HTERT RPE-1 (cell line): ENCODE measurements around the gene JARID2.

Experiments
- in situ Hi-C: fragments of 300-500 bp; cut with MboI; formaldehyde crosslinking; loops from 4 replicates; pipeline ENCODE4 v1.14.3; 2020; ENCODE audit warnings: low sequenced_read_pairs

Gene JARID2

DNA sequence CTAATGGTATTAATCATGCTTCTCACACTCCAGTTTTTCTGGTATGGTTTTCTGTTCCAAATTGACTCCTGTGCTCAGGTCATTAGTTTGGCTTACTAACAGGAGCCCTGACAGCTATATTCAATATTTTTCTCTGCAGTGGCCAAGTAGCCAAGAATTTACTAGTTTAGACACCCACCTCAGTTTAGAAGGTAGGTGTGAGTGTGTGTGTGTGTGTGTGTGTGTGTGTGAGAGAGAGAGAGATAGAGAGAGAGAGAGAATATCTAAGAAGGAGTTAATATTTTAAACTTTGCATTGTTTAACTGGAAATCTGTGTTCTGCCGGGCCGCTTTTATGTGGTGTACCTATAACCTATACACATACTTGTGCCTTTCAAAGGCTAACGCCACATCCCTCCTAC lies 18.5 kb downstream of the JARID2 start:
- in situ Hi-C loops, result no loop called here

DNA sequence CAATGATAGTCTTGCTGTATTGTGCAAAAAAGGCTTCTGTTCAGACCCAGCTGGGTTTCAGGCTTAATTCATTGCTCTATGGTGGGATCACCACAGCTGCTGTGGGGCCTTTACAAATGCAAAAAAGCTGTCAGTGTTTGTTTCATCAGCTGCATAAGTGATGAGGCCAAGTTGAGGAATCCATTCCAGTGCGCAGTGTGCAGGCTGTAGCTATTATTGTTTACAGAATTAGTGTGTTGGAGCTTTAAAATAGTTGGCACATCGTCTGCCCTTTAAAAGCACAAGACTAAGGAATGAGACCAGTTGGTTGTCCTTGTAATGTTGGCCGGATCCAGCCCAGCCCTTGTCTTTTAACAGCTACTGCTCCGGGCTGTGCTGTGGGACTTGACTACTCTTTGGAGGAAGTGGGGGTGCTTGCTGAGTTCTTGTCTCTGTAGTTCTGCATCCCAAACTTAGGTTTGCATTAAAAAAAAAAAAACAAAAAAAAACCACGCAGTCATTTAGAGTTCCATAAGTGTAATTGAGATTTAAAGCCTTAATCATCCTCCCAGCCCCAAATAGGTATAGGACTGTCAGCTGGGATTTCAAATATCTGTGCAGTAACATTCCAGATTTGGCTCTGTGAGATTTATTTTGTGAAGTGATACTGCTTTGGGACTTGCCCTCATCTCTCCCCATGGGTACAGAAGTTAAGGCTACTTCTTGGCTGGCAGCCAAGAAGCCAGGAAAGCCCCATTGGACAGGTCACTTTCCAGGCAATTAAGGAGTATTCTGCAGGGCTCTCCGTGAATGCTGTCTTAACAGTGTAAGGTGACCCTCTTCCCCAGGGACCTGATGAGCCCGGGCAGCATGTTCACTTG lies 19.3 kb downstream of the JARID2 start:
- in situ Hi-C loops, result no loop called here

DNA sequence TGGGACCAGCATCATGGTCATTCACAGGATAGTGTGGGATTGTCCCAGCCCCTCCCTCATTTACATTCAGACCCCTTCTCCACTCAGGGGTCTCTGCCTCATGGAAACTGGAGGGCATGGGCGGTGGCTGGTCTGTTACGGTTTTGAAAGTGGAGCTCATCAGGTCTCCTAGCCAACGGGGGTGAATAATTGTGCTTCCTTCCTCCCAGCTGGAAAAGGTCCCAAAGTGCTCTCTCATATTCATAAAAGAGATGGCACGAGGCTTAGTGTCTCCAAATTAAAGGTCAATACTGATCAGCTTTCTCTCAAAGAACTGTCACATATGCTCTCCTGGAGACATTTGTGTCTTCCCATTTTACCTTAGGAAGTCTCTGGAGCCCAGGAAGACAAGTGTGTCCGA lies 19.9 kb downstream of the JARID2 start:
- in situ Hi-C loops, result no loop called here

DNA sequence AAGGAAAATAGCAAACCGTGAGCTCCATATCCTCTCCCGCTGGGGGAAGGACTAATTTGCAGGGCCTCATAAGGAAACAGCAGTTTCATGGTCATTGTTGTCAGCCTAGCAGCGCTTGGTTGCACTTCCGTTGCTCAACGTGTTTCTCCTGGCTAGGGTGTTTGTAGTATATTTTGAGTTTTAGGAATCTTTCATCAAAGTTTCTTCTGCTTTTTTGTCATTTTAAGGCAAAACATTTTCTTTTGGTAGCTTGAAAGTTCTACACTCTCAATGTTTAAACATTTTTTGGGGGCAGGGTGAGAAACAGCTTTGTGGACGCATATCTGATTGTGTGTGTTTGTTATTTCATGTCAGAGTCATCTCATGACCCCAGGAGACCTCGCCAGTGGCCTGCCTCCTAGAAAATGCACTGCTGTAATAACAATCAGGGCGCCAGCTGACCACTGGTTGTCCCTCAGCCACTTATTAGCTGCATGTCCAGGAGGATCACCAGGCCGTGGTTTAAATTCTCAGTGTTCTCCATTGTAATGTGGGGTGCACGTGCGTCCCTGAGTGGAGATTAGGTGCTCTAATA lies 20.6 kb downstream of the JARID2 start:
- in situ Hi-C loops, result no loop called here

DNA sequence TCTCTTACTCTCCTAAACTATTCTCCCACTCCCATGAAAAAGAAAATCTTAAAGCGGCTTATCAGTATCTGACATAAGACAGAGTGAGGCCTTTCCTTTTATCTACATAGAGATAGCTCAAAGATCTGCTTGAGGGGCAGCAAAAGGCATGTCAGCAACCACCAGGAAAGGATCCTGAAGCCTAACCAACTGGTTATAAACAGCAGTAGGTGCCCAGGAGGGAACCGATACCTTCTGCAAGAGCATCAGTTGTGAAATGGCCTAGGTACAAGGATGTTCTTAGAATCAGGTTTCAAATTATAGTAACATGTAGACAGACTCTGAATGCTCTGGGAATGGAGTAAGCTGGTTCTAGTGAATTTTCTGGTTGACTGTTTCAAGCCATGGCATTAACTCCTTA lies 21.4 kb downstream of the JARID2 start:
- in situ Hi-C loops, result no loop called here

DNA sequence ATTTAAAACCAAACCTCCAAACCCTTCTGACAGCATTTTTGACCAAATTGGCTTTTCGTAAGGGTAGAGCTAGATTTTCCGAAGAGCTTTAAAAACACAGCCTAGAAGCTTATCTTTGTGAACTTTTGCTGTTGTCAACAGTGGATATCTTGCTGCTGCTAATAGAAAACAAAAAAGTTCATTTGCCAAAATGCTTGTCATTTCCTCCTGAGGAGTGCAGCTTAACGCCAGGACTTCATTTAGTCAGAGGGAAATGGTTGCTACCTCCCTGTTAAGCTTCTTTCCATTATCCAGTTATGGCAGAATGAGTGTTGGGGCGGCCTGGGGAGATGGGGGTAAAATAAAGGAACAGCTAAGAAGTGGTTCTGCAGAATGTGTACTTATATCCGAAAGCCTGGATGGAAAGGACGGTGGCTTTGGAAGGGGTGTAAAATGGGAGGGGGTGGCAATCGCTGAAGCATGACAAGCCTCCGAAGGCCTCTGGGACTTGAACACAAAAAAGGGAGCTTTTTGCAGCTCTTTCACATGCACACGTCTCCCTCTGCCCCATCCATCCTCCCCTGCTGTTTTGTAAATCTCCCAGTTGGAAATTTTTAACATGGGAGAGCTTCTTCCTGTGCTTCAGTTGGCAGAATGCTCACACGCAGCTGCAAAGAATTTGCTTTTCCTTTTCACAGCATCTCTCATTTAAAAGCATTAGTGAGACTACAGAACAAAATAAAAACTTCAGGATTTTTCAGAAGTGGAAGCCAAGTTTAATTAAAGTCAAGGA lies 22.5 kb downstream of the JARID2 start:
- in situ Hi-C loops, result no loop called here

DNA sequence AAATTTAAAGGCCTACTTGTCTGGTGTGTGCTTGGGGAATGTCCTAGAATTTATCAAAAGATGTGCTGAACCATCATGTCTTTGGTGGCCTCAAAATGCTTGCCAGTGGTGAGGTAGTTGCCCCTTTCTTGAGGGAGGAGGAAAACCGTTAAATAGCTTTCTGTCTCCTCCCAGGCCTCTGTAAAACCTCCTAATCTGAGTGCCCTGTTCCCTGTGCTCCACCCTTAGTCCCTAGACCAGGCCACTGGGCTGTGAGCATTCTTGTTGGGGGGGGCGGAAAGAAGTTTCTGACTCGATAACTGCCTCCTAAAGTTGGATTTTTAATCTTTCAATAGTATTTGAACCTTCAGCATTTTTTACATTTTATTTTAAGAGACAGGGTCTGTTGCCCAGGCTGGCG lies 23.1 kb downstream of the JARID2 start:
- in situ Hi-C loops, result no loop called here

DNA sequence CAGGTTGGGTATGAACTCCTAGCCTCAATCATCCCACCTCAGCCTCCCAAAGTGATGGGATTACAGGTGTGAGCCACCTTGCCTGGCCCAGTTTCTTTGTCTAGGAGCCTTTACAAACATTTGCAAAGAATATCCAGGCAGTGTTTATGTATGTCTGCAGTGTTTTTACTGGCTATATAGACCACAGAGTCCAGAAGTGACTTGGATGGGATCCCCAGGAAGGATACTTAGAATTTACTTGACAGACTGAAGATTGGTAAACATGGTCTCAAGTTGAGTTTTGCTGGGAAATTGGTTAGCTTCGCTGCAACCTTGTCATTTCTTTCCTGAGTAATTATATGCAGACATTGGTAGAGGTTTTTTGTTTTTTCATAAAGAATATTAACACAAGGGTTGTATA lies 23.8 kb downstream of the JARID2 start:
- in situ Hi-C loops, result no loop called here

DNA sequence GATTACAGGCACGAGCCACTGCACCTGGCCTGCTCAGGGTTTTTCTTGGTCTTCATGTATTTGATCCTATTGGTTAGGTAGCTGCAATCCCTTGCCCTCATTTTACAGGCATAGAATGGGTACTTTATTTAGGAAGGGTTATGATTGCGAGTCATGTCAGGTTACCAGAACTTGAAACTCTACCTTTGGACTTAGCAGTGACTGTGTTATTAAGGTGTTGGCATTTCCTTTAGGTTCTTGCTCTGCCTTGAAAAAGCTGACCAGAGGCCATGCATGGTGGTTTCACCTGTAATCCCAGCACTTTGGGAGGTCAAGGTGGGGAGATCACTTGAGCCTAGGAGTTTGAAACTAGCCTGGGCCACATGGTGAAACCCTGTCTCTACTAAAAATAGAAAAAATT lies 24.5 kb downstream of the JARID2 start:
- in situ Hi-C loops, result no loop called here

DNA sequence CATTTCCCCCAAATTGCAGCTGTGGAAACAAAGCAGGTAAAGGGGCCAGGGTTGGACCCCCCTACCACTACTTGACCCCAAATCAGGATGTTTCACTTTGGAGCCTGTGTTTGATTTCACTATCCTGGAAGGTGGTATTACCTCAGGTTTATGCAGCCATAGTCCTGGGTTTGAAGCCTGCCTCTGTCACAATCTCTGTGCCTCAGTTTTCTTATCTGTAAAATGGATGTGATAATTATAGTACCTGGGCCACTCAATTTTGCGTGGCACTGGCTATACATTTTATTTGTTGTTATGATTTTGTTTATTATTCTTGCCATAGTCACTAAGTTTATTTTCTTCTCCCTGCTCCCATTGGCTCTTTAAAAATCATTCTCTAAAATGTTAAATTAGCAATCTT lies 26.7 kb downstream of the JARID2 start:
- in situ Hi-C loops, result no loop called here

DNA sequence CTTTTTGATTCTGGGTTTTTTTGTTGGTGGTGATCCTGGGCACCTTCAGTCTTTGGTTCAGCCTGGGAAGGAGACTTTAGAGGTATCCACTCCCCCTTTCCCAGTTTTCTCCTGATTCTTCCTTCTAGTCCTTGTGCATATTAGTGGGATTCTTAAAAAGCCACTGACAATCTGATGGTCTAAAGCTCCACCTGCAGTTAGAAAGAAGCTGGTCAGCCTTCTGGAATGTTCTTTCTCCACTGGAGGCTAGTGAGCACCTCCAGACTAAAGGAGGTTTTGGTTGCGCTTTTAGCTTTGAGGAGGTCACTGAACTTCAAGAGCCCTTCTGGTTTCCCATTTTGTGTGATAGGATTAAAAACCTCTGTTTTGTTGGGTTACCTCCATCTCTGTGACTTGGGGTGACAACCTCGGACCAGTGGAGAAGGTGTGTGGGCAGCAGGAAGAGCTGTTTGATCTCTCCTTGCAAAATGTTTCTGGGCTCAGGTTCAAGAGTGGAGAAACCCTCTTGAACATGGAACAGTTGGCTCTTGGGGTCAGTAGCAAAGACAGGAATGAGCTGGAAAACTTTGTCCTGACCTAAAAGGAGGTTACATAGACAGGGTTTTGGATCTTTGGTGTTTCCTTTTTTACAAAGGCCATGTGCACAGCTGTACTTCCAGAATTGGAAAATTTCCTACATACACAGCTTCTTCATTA lies 29.0 kb downstream of the JARID2 start:
- in situ Hi-C loops, result no loop called here

DNA sequence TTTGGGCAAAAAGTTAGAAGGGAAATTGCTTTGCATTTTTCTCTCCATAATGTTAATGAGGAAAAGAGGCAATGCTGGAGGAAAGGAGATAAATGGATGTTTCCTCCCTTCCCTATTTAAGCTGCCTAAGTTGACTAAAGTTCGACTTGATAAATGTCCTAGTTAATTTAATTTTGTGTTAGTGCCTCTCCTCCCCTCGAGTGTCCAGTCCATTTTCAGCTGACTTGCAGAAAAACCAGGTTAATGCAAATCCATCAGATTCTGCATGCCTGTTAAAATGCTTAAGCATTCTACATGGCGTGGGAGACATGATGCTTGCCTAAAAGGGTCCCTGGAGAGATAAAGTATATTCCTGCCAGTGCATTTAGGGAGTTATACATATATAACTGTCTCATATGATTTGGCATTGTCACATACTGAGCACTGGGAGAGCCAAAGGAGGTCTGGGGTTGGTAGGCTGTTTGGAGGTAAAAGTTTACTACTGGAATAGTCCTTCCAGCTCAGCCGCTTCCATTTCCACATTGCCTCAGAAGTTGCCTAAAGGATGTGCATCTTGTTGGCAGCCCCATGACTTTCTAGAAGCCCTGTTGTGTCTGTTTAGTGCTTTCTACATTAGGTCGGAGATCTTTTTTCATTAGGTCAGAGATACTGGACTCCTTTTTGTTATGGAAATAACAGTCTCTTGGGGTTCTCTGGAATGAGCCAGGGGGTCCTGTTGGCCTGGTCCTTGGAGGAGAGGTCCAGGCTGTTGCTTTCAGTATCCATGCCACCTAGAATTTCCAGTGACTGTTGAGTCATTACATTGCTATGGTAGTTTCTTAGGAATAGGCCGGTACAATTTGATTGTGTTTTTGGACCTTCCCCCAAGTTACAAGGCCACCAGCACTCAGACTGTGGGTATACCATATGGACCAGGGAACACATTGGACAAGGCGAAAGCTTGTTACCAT lies 30.4 kb downstream of the JARID2 start:
- in situ Hi-C loops, result no loop called here

DNA sequence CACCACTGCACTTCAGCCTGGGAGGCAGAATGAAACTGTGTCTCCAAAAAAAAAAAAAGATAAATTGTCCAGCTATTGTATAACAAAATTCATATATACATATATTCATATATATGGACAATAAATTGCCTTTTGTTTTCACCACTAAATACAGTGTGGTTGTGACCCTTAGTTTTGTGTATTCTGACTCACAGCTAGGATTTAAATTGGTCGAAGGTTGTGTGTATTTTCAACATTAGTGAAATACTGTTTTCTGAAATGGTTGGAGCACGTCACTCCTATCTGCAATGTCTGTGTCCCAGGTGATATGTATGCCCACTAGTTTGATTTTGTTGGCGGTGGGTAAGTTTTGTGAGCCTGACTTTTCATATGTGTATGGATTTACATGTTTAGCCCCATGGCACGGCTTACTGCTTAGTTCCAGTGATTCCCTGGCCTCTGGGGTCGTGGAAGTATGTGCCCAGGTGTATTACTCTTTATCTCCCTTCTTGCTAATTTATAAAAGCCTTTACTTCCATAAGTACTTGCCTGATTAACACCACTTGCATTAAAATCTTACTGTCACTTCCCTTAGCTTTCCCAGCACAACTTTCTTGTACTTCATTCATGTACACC lies 33.3 kb downstream of the JARID2 start:
- in situ Hi-C loops, result no loop called here

DNA sequence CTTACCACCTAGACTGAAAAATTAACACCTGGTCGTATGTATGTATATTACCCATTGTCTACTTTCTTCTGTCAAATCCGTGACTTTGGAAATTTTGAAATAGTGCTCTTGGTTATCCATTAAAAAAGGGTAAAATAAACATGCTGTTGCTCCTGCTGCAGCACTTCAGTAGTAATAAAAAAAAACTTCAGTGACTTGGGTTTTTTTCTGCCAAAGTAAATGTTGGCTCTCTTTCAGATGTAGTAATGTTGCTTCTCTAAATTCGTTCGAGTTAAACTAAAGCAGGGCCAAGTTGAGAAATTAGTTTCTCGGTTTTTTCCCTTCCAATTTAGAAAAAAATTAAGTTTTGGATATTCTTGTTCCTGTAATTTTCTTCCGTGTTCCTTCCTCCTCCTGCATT lies 34.2 kb downstream of the JARID2 start:
- in situ Hi-C loops, result no loop called here

DNA sequence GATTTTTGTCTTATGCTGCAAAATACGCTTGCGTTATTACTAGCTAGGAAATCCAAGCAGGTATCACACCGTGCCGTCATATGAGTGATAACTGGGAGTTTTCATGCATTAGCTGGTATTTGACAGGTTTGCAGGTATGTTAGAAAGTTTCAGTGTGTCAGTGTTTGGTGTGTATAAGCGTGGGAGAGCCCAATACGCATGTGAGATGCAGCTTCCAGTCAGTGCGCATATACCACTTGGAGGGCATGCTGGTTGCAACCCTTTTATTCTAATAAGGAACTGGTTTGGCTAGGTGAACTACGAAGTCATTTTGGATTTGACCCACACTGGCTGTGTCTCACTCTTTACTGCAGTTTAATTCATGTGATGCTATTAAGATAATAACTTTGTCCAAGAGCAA lies 35.1 kb downstream of the JARID2 start:
- in situ Hi-C loops, result no loop called here

DNA sequence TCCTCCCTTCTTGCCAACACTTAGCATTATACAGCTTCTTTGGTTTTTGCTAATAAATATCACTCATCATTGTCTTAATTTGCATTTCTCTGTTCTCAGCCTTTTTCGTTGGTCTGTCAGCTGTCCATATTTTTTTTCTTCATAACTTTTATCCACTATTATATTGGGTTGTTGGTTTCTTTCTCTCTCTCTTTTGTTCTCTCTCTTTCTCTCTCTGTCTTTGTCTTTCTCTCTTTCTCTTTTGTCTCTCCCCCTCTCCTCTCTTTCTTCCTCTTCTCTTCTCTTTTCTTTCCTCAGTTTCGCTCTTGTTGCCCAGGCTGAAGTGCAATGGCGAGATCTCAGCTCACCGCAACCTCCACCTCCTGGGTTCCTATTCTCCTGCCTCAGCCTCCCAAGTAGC lies 36.5 kb downstream of the JARID2 start:
- in situ Hi-C loops, result no loop called here

DNA sequence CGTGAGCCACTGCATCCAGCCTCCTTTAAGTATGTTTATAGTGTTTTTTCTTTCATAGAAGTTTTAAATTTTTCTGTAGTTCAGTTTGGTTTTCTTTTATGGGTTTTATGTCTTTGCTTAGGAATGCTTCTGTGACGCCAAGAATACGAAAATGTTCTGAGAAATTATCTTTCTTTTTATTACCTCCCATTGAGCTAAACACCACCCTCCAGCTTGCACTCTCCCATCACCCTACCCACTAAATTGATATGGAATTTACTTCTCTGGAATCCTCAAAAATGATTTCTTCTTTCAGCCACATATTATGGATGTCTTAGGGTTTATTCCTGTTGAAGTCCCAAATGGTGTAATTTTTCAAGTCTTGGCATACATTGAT lies 38.1 kb downstream of the JARID2 start:
- in situ Hi-C loops, result no loop called here

DNA sequence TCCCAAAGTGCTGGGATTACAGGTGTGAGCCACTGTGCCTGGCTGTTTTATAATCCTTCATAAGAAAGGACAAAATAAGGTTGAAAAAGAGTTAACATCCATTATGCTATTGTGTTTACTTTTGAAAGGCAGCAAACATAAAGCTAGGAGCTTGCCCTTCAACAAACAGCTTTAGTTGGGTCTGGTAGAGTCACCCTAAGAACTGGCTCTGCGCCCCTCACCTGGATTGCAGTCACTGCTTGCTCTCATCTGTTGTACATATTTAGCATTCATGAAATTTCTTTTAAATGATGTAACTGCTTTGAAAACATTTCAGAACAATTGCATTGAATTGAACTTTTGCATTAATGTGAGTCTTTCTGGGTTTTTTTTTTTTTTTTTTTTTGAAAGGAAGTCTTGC lies 38.9 kb downstream of the JARID2 start:
- in situ Hi-C loops, result no loop called here

DNA sequence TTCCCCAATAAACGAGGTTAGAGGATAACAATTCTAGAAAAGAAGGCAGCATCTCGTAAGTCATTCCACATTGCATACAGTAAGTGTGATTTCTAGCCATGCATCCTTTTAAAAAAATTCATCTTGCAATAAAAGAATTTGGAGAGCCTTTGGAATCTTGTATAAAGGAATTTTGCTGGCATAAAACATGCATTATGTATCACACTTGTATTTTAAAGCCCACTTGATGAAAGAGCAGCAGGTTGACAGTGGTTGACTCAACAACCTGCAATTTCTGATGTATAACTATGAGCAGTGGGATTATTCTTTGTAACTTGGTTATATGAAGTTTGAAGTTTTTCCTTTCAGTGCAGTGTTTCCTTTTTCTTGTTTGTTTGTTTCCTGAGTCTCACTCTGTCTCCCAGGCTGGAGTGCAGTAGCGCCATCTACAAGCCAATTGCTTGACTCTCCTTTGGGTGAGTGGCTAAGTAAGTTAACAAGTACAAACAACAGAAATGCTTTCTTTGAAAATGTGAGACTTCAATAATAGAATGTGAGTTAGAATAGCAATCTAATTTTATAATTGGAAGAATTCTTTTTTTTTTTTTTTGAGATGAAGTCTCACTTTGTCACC lies 39.9 kb downstream of the JARID2 start:
- in situ Hi-C loops, result no loop called here
